WTC11 (cell line): ENCODE results near the gene FAM168B. TPM values are rescaled to one million over a fixed set of nuclear protein-coding genes. Genes with fewer than 3 reads are reported as not detected.

Experiments
- ATAC-seq: fragments of 200-7000 bp; cut with Tn5 transposase; 2 replicates; pipeline ENCODE4 v1.10.0; 2021; ENCODE audit warnings: mild to moderate bottlenecking, moderate library complexity
- CTCF ChIA-PET: fragments of 300-600 bp; sonication (Branson Sonifier 250); formaldehyde crosslinking; loops from one replicate; lab custom pipeline; 2021; ENCODE audit warnings: antibody characterized with exemption; lab: Charles Lee
- POLR2A ChIA-PET: fragments of 350-600 bp; sonication (Branson Sonifier 250); formaldehyde crosslinking; loops from one replicate; lab custom pipeline; 2021; ENCODE audit warnings: antibody characterized with exemption; lab: Charles Lee
- DNase-seq: peaks from one replicate; pipeline ENCODE4 v3.0.0; 2021; ENCODE audit warnings: low spot score
- H3K27ac Mint-ChIP-seq: 2 replicates; pipeline ENCODE4 v1.8.0; 2021; ENCODE audit warnings: mixed read lengths
- H3K27me3 Mint-ChIP-seq: 2 replicates; pipeline ENCODE4 v1.8.0; 2021; ENCODE audit warnings: low read depth, mild to moderate bottlenecking, moderate library complexity, mixed read lengths
- H3K36me3 Mint-ChIP-seq: 2 replicates; pipeline ENCODE4 v1.8.0; 2021; ENCODE audit warnings: mixed read lengths
- H3K4me1 Mint-ChIP-seq: 2 replicates; pipeline ENCODE4 v1.8.0; 2022; ENCODE audit warnings: mixed read lengths
- H3K4me3 Mint-ChIP-seq: 2 replicates; pipeline ENCODE4 v1.8.0; 2021; ENCODE audit warnings: mild to moderate bottlenecking, moderate library complexity, mixed read lengths
- H3K9me3 Mint-ChIP-seq: 2 replicates; pipeline ENCODE4 v1.8.0; 2021; ENCODE audit warnings: mixed read lengths
- ATF6 ChIP-seq: sonication (generic); formaldehyde crosslinking; IDR thresholded peaks from 2 replicates; pipeline ENCODE4 v1.8.1; 2023; ENCODE audit warnings: mild to moderate bottlenecking, missing genetic modification reagents
- CREB1 ChIP-seq: sonication (generic); formaldehyde crosslinking; IDR thresholded peaks from 2 replicates; pipeline ENCODE4 v1.8.0; 2023; ENCODE audit warnings: mild to moderate bottlenecking, missing genetic modification reagents
- GABPB1 ChIP-seq: sonication (generic); formaldehyde crosslinking; IDR thresholded peaks from 2 replicates; pipeline ENCODE4 v1.8.1; 2023; ENCODE audit warnings: mild to moderate bottlenecking, missing genetic modification reagents
- GRHL2 ChIP-seq: fragments of 250-450 bp; sonication (Bioruptor Pico); IDR thresholded peaks from 2 replicates; pipeline ENCODE4 v1.8.0; 2022; ENCODE audit warnings: mild to moderate bottlenecking, moderate library complexity; ENCODE audit not compliant: insufficient replicate concordance, severe bottlenecking
- GTF2I ChIP-seq: fragments of 250-450 bp; sonication (Bioruptor Pico); conservative IDR thresholded peaks from 2 replicates; pipeline ENCODE4 v1.4.0; 2021; ENCODE audit warnings: mild to moderate bottlenecking
- MAX ChIP-seq: sonication (generic); formaldehyde crosslinking; IDR thresholded peaks from 2 replicates; pipeline ENCODE4 v1.8.0; 2022; ENCODE audit warnings: mild to moderate bottlenecking, missing genetic modification reagents
- OVOL2 ChIP-seq: fragments of 250-450 bp; sonication (Bioruptor Pico); IDR thresholded peaks from 2 replicates; pipeline ENCODE4 v1.9.0; 2021; ENCODE audit warnings: mild to moderate bottlenecking, borderline replicate concordance
- PRDM15 ChIP-seq: sonication (generic); formaldehyde crosslinking; IDR thresholded peaks from 2 replicates; pipeline ENCODE4 v1.8.0; 2022; ENCODE audit warnings: missing genetic modification reagents
- STAT6 ChIP-seq: sonication (generic); formaldehyde crosslinking; conservative IDR thresholded peaks from 2 replicates; pipeline ENCODE4 v1.8.1; 2023; ENCODE audit warnings: mild to moderate bottlenecking, low read depth, missing genetic modification reagents, moderate library complexity
- TEAD4 ChIP-seq: sonication (generic); formaldehyde crosslinking; IDR thresholded peaks from 2 replicates; pipeline ENCODE4 v1.8.0; 2022; ENCODE audit warnings: mild to moderate bottlenecking, missing genetic modification reagents
- ZBTB21 ChIP-seq: sonication (generic); formaldehyde crosslinking; IDR thresholded peaks from 2 replicates; pipeline ENCODE4 v1.8.1; 2023; ENCODE audit warnings: mild to moderate bottlenecking, missing genetic modification reagents, borderline replicate concordance
- ZBTB43 ChIP-seq: sonication (generic); formaldehyde crosslinking; IDR thresholded peaks from 2 replicates; pipeline ENCODE4 v1.8.1; 2023; ENCODE audit warnings: mild to moderate bottlenecking, missing genetic modification reagents
- ZNF219 ChIP-seq: sonication (generic); formaldehyde crosslinking; IDR thresholded peaks from 2 replicates; pipeline ENCODE4 v1.8.0; 2023; ENCODE audit warnings: missing genetic modification reagents, mild to moderate bottlenecking, borderline replicate concordance
- ZNF281 ChIP-seq: sonication (generic); formaldehyde crosslinking; IDR thresholded peaks from 2 replicates; pipeline ENCODE4 v1.8.0; 2023; ENCODE audit warnings: mild to moderate bottlenecking, missing genetic modification reagents
- ZNF512 ChIP-seq: sonication (generic); formaldehyde crosslinking; IDR thresholded peaks from 2 replicates; pipeline ENCODE4 v1.8.1; 2022; ENCODE audit warnings: missing genetic modification reagents, borderline replicate concordance
- total RNA-seq: library from RNA; stranded (reverse); gene quantifications from 3 replicates; pipeline ENCODE4 v1.2.3, GENCODE V29; 2021

Gene FAM168B
- total RNA-seq, 1 experiment from 2014 or later, result 63.9 TPM

- TF ChIP-seq STAT6 (no peak), OVOL2 (CRISPR knock-in tag) (no peak), GTF2I (CRISPR knock-in tag) (no peak), TEAD4 (CRISPR knock-in tag) (no peak), GABPB1 (CRISPR knock-in tag) (no peak), ZBTB21 (CRISPR knock-in tag) (no peak), CREB1 (no peak), MAX (CRISPR knock-in tag) (no peak)
- TF ChIP-seq, all 79 proteins: peak for 0
Observed at GRCh38 chr2:131077966-131078365, 15.3 kb downstream of the FAM168B start (continued).

GRCh38 chr2:131077182-131077846, 15.9 kb downstream of the FAM168B start:
- no peak for TF ChIP-seq ZNF512 (CRISPR knock-in tag)
- no peak for TF ChIP-seq OVOL2 (CRISPR knock-in tag)
- no peak for TF ChIP-seq ZNF281 (CRISPR knock-in tag)
- no peak for TF ChIP-seq GTF2I (CRISPR knock-in tag)
- TF ChIP-seq PRDM15 (CRISPR knock-in tag), result no peak
- TF ChIP-seq ZNF219 (CRISPR knock-in tag), result no peak
- TF ChIP-seq GRHL2 (CRISPR knock-in tag), result no peak
- no peak for TF ChIP-seq ATF6 (CRISPR knock-in tag)
- no peak for TF ChIP-seq ZBTB43
- TF ChIP-seq, all 79 proteins: peak for 0
- no peak for DNase-seq
- ChIA-PET CTCF (no interaction called here), POLR2A (no interaction called here)
- H3K4me3 Mint-ChIP-seq, result no peak overlapping the region
- no peaks in the 10 kb centered on the region for H3K27me3 Mint-ChIP-seq
- H3K27ac Mint-ChIP-seq, result peak overlapping the region; percentile 57; the same call in 1 of the 2 replicates
- peaks cover 76% of the 10 kb centered on the region for H3K36me3 Mint-ChIP-seq
- no peak for ATAC-seq
- H3K4me1 Mint-ChIP-seq, result peaks cover 23% of the 10 kb centered on the region
- no peaks in the 10 kb centered on the region for H3K9me3 Mint-ChIP-seq
